Measurements from ENCODE around the gene HNRNPUL1. TPM values are rescaled to one million over a fixed set of nuclear protein-coding genes. Genes with fewer than 3 reads are reported as not detected.

HNRNPUL1 gene
- total RNA-seq, 1 donor from 2014 or later, result 131 TPM

DNA sequence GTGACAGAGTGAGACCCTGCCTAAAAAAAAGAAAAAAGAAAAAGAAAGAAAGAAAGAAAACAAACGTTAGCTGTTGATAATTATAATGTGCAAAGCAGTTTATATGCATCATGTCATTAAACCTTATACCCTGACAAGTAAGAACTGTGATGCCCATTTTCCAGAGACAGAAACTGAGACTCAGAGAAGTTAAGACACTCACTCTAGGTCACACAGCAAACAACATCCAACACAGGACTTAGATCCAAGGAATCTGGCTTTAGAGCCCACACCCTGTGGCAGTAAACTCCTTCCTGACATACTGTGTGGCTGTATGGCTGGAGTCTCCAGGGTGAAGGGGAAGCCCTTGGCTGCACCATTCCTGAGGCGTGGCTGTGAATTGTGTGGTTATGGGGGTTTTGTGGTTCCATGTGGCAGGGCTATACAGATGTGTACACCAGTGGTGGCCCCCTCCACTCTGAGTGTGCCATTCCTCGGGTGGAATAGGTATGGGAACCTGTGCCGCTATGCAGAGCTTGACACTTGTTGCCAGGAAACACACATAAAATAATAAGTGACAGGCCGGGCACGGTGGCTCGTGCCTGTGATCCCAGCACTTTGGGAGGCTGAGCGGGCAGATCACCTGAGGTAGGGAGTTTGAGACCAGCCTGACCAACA is 29.5 kb upstream of the HNRNPUL1 start:
- DNase-seq (ENCODE audit: low read depth), result no peak

DNA sequence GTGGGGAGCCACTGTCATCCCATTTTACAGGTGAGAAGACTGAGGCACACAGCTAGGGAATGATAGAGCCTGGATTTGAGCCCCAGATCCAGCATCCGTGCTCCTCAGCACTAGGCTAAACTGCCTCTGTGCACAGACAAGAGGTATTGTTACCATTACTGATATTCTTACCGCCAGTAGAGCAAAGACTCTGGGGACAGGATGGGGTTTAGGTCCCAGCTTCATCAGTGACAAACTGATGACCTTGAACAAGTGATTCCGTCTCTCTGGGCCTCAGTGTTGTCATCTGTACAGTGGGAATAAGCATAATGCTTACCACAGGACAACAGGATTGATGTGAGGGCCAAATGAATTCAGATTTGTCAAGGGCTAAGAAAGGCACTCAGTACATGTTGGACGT is 28.7 kb upstream of the HNRNPUL1 start:
- no peak for DNase-seq (ENCODE audit: low read depth)

DNA sequence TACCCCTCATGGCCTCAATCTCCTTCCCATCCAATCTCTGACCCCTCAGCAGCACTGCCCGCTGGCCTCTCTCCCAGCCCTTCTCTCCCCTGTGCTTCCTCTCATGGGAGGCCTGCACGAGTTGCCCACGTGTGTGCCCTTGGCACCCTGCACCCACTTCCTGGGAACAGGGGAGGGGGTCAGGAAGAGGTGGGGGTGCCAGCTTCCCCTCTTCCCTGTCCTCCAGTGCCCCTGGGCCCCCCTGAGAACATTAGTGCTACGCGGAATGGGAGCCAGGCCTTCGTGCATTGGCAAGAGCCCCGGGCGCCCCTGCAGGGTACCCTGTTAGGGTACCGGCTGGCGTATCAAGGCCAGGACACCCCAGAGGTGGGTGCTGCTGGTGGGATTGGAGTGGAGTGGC is 25.9 kb upstream of the HNRNPUL1 start:
- DNase-seq (ENCODE audit: low read depth), result no peak

DNA sequence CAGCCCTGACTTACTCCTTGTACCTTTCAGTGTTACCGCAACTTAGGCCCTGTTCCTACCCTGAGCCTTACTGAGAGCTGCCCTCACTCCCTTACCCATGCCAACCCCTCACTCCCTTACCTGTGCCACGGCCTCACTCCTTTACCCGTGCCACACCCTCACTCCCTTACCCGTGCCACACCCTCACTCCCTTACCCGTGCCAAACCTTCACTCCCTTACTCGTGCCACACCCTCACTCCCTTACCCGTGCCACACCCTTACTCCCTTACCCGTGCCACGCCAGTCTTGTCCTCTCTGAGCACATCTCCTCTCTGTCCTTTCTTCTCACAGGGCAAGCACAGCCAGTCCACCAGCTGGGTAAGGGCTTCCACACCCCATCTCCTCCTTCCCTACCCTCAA is 24.8 kb upstream of the HNRNPUL1 start:
- no peak for DNase-seq (ENCODE audit: low read depth)

DNA sequence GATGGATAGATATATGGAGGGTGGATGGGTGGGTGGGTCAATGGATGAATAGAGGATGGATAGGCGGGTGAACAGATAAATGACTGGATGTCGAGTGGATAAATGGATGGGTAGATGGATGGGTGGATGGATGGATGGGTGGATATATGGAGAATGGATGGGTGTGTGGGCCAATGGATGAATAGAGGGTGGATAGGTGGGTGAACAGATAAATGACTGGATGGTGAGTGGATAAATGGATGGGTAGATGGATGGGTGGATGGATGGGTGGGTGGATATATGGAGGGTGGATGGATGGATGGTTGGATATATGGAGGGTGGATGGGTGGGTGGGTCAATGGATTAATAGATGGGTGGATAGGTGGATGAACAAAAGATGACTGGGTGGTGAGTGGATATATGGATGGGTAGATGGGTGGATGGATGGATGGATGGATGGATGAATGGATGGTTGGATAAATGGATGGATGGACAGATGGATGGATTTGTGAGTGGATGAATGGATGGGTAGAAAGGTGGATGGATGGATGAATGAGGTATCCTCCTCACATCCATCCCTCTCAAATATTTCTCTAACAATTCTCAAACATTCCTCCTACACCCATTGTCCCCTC is 24.1 kb upstream of the HNRNPUL1 start:
- no peak for DNase-seq (ENCODE audit: low read depth)

DNA sequence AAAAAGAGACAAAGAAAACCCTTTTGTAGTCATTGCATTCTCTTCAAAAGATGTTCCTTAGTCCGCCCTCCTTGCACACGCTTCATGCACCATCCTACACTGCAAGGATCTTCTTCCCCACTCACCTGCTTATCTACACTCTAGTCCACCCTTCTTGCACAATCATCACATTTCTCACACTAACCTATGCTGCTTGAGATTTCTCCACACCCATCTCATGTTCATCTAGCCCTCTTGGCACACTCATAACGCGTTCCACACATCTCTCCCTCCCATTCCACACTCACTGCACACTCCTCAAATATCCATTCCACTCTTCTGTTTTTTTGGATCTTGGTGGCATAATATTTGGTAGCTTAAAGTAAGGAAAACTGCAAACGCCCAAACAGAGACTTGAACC is 22.3 kb upstream of the HNRNPUL1 start:
- DNase-seq (ENCODE audit: low read depth), result no peak

DNA sequence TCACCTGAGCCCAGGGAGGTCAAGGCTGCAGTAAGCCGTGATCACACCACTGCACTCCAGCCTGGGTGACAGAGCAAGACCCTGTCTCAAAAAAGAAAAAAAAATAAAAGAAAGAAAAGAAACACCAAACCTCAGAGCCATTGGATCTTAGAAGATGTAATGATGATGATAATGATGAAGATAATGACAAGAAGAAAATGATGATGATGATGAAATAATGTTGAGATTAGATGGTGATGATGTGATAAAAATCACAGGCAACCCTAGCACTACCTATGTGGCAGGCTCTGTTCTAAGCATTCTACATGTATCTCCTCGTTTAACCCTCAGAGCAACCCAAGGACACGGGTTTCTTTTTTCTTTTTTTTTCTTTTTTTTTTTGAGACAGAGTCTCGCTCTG is 20.1 kb upstream of the HNRNPUL1 start:
- DNase-seq (ENCODE audit: low read depth), result no peak

DNA sequence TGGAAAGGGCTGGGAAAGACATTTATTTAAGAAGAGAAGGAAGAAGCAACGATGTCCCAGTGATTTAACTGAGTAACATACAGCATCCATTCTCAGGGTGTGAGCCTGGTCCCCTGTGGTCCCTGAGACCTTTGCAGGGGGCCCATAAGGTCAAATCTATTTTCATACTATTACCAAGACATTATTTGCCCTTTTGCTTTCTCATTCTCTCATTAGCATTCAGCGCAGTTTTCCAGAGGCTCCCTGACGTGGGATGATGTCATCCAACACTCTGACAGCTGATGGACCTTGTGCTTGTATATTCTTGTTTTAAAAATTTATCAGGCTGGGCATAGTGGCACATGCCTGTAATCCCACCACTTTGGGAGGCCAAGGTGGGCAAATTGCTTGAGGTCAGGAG is 18.3 kb upstream of the HNRNPUL1 start:
- DNase-seq (ENCODE audit: low read depth), result no peak

DNA sequence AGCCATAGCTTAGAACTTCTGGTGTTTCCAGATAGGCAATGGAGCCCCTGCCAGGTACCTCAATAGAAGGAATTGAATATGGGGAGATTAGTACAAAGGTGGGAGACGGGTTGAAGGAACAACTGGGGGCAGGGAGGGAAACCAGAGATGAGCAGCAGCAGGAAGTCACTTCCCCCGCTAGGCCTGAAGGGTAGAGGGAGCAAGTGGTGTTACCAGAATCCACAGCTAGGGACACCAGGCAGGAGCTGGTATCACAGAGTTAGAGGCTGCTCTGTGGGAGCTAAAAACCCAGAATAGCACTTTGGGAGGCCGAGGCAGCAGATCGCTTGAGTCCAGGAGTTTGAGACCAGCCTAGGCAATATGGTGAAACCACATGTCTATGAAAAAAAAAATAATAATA is 15.3 kb upstream of the HNRNPUL1 start:
- DNase-seq (ENCODE audit: low read depth), result no peak

DNA sequence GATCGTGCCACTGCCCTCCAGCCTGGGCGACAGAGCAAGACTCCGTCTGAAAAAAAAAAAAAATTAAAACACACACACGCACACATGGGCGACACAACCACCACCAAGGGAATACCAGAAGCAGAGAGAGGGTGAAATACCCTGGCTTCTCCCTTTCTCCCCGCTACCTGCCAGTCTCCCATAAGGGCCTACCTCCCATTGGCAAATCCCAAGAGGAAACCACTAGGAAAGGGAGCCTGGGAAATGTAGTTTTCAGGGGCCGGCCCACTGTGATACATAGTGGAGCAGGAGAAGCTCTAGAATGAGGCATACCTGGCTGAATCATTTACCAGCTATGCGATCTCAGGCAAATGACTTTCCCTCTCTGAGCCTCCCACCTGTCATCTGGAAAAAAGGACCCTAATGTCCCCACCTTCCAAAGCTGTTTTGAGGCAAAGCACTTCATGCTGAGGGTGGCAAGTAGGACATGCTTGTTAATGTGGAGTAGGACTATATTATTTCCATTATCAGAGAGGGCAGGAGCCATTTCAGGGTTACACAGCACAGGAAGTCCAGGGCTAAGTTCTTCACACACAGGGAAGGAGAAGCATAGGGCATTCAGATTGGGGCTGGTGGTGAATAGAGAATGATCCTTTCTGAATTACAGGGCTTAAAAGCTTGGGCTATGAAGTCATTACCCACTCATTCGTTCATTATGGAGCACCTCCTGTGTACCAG is 14.3 kb upstream of the HNRNPUL1 start:
- no peak for DNase-seq (ENCODE audit: low read depth)

DNA sequence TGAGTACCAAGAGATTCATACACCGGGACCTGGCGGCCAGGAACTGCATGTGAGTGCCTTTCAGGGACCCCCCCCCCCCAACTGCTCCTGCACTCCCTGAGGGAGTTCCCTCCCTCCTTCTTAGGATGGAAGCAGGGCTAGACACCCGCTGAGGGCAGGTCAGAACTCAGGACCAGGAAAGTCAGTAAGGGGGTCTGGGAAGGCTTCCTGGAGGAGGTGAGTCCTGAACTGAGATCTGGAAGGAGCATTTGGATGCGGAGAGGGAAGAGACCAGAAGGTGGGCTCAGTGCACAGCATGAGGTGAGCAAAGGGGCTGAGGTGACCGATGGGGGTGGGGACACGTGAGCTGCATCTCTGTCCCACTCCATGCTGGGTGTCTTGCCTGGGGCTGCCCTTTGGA is 10.5 kb upstream of the HNRNPUL1 start:
- no peak for DNase-seq (ENCODE audit: low read depth)

DNA sequence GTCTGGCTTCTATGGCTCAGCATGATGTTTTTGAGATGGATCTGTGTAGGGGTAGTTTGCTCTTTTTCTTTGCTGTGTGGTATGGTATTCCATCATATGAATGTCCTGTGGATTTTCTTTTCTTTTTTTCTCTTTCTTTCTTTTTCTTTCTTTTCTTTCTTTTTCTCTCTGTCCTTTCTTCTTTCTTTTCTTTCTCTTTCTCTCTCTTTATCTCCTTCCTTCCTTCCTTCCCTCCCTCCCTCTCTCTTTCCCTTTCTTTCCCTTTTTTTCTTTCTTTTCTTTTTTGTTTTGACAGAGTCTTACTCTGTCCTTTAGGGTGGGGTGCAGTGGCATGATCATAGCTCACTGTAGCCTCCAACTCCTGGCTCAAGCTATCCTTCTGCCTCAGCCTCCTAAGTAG is 9.0 kb upstream of the HNRNPUL1 start:
- no peak for DNase-seq (ENCODE audit: low read depth)

DNA sequence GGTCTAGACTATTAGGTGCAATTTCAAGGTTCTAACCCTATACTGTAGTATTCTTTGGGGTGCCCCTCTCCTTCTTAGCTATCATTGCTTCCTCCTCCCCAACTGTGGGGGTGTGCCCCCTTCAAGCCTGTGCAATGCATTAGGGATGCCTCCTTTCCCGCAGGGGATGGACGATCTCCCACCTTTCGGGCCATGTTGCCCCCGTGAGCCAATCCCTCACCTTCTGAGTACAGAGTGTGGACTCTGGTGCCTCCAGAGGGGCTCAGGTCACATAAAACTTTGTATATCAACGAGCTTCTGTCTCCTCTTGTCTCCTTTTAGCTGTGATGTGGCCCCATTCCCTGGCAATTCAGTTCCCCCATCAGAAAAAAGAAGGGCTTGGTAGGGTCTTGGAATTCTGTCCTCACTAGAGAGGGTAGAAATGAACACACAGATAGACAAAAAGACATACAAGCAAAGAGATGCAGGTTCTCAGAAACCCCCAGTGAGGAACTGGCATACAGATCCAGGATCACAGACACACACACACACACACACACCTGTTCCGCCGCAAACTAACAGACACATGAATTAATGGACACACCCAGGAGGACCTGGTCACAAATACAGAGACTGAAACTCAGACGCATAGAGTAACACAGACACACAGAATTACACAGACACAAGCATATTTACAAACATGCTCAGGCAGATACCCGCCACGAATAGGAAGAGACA is 2.5 kb upstream of the HNRNPUL1 start:
- no peak for DNase-seq (ENCODE audit: low read depth)

DNA sequence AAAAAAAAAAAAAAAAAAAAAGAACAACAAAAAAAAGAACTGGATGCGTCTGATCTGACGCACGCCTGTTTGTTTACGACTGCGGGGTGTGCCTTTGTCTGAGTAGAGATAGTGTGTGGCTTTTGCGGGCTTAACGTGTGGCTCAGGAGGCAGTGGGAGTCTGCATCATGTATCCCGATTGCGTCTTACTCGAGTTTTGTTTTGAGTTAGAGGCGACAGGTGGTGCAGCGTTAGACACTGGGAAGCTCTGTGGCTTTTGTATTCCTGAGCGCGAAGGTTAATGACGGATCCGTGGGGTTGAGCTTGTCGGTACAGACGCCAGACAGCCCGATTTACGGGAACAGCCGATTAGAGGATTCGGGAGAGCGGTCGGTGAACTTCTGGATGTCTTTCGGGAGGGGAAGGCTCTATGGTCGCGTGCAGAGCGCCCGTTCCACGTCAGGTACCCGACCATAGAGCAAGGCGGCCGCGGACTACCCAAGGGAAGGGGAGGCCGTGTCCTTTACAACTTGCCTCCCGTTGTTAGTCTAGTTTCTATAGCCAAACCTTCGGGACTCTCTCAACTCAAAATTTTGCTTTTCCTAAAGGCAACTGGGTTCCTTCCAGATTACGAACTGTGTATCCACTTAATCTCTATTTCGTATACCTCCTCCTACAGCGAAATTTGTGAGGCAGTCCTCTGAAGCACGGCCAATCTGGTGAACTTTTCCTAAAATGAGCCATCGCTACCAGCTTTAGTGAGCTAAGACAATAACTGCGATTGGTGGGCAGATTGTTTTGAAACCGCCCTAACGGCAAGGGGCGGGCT is 926 bp upstream of the HNRNPUL1 start:
- DNase-seq (ENCODE audit: low read depth), result peak; percentile 39

DNA sequence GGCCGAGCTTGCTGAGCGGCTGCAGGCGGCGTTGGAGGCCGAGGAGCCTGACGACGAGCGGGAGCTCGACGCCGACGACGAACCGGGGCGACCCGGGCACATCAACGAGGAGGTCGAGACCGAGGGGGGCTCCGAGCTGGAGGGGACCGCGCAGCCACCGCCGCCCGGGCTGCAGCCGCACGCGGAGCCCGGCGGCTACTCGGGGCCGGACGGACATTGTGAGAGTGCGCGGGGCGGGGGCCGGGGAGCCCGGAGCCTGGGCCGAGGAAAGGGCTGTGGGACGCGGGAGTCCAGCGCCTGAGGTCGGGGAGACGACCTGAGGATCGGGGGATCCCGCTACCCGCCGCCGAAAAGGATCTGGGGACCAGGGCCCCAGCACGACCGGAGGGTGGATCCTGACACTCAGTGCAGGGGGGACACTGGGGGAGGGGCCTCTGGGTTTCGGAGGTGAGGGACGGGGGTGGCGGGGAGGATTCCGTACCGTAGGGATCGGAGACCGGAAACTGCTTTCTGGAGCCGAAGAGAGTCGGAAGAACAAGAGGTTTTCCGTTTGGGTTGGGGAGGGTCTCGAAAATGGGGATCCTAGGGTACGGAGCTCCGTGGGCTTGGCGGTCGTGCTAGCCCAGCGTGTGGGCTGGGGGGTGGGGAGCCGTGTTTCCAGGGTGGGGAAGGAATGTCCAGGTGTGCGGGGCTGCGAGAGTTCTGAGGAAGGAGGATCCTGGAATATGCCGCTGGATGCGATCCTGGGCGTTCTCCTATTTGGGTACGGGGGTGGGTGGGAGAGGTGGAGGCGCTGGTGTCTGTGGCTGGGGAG is 616 bp downstream of the HNRNPUL1 start:
- DNase-seq (ENCODE audit: low read depth), result peak; percentile 19

DNA sequence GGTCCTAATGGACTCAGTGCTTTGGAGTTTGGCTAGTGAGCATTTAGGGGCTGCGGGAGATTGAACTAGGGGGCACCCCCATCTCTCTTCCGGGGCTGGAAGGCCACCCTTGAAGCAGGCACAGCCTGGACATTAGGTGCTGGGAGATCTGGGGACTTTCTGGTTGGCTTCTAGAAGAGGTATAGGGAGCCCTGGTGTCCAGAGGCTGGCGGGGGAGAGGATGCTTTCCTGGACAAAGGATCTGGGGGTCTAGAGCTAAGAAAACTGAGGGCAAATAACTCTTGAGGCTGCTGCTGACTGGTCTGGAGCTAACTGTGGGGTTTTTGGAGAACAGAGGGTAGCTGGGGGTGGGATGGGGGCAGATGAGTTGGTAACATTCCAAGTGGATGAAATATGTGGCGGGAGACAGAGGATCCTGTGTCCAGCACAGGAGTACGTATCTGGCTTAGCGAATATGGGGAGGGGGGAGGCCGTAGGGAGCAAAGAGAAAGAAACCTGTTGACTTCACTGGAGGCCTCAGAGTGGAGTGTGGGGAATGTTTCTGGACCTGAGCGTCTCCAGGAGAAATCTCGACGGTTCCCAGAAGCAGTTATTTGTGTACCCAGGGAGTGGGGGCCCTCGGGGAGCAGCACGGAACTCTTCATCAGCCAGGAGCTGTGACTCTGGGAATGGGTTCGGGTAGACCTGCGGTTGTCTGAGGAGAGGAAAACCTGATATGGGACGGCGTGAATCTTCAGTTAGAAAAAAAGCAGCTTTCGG is 1.4 kb downstream of the HNRNPUL1 start:
- DNase-seq (ENCODE audit: low read depth), result peak; percentile 26

DNA sequence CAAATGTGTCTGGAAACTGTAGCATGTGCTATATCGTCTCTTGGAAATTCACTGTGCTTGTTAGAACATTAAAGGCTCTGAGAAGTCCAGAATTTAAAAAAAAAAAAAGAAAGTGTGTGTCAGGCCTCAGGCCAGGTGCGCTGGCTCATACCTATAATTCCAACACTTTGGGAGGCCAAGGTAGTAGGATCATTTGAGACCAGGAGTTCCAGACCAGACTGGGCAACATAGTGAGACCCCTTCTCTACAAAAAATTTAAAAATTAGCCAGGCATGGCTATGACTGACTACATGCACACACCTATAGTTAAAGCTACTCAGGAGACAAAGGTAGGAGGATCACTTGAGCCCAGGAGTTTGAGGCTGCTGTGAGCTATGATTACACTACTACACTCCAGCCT is 4.9 kb downstream of the HNRNPUL1 start:
- DNase-seq (ENCODE audit: low read depth), result no peak

DNA sequence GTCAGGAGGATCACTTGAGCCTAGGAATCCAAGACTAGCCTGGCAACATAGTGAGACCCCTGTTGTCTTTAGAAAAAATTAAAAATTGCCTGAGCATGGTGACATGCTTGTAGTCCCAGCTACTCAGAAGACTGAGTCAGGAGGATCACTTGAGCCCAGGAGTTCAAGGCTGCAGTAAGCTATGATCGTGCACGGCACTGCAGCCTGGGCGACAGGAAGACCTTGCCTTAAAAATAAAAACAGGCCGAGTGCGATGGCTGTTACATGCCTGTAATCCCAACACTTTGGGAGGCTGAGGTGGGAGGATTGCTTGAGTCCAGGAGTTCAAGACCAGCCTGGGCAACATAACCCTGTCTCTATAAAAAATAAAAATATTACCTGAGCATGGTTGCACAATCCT is 5.4 kb downstream of the HNRNPUL1 start:
- DNase-seq (ENCODE audit: low read depth), result no peak

DNA sequence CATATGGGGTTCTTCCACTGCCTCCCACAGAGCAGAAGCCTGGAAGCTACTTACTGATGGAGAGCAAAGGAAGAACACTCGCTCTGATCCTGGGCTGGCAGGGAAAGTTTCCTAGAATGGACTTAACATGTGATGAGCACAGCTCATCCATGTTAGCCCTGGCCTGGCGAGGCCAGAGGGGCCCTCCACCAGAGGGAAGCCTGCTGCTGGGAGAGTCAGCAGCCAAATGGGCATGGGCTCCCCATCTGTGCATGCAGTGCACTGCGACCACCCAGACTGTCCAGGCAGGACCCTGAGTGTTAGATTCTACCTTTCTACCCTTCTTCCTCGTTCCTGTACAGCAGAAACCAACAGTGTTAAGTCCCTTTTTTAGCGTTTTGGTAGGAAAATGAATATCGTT is 8.9 kb downstream of the HNRNPUL1 start:
- no peak for DNase-seq (ENCODE audit: low read depth)

DNA sequence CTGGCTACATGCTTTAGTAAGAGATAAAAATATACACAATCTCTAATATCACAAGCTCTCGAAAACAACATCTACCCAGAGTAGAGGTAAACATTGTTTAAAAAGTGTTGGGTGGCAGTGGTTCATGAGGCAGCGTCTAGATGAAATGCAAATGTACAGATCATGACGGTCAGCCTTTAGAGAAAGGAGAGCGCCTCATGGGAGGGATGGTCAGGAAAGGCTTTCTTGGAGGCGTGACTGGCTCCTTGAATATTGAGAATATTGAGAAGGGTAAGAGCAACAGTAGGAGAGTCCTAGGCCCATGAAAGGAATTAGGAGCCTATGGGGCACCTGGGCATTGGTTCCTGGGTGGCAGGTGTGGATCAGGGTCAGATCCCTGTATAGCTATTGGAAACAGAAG is 10.6 kb downstream of the HNRNPUL1 start:
- DNase-seq (ENCODE audit: low read depth), result no peak

Measured in renal cortical epithelial cell (primary cell).